OCI-LY1 (cell line): ENCODE data around the gene IFT25.
"Not testable (repeated sequence)": the region's sequence is repeated elsewhere in the genome, so short reads cannot be mapped to it uniquely, and the experiment has no call there.

Experiments used
- CTCF ChIP-seq: fragments of 200-600 bp; sonication (generic), shearing (Covaris generic); IDR thresholded peaks from 2 replicates; pipeline ENCODE4 v1.5.1; 2017; ENCODE audit warnings: mild to moderate bottlenecking, antibody characterized with exemption, low read length, moderate library complexity, mixed read lengths
- EZH2 ChIP-seq: fragments of 200-600 bp; sonication (generic), shearing (Covaris generic); IDR thresholded peaks from 2 replicates; pipeline ENCODE4 v1.8.0; 2017; ENCODE audit warnings: borderline replicate concordance, mixed run types, mild to moderate bottlenecking, antibody characterized with exemption, low read length, moderate library complexity, mixed read lengths

- TF ChIP-seq EZH2, CTCF: not testable (repeated sequence)
Measured at GRCh38 chr1:53969323-53969722, 23.8 kb upstream of the IFT25 start.
